Kidney (tissue), 14 donors: ENCODE results near the gene PTH1R. TPM values are rescaled to one million over a fixed set of nuclear protein-coding genes. Genes with fewer than 3 reads are reported as not detected.

Source experiments
- DNase-seq, 5 donors: peaks; one replicate each; pipeline ENCODE4 v3.0.0-alpha.2; 2013 to 2020
- FAIRE-seq: peaks from 2 replicates; lab custom pipeline; 2012; peaks lifted over from hg19 to GRCh38; lab: Jason Lieb, UNC
- H3K27ac ChIP-seq, 2 donors: one replicate each; pipeline ENCODE4 v1.7.0; 2013; ENCODE audit warnings: low read depth in 2 of 2, low read length in 2 of 2, inconsistent platforms in 1 of 2
- H3K27me3 ChIP-seq: one replicate; pipeline ENCODE4 v1.7.1; 2013; ENCODE audit warnings: low read length, inconsistent platforms; ENCODE audit not compliant: control insufficient read depth, insufficient read depth
- H3K36me3 ChIP-seq, 3 donors: one replicate each; pipeline versions ENCODE4 v1.7.0 to v1.7.1; 2013; ENCODE audit warnings: low read length in 3 of 3, control low read depth in 1 of 3, inconsistent platforms in 1 of 3; ENCODE audit not compliant: insufficient read depth in 3 of 3, control insufficient read depth in 2 of 3
- H3K4me1 ChIP-seq, 3 donors: one replicate each; pipeline versions ENCODE4 v1.7.0 to v1.7.1; 2013; ENCODE audit warnings: low read length in 3 of 3, inconsistent platforms in 1 of 3, low read depth in 1 of 3; ENCODE audit not compliant: control insufficient read depth in 2 of 3, insufficient read depth in 2 of 3
- H3K4me3 ChIP-seq, 3 donors: one replicate each; pipeline versions ENCODE4 v1.7.0 to v1.8.1; 2013; ENCODE audit warnings: low read length in 3 of 3, control low read depth in 1 of 3, inconsistent platforms in 1 of 3
- H3K9ac ChIP-seq, 3 donors: one replicate each; pipeline versions ENCODE4 v1.7.0 to v1.7.1; 2013; ENCODE audit warnings: low read length in 3 of 3, control low read depth in 1 of 3, inconsistent platforms in 1 of 3
- H3K9me3 ChIP-seq, 3 donors: one replicate each; pipeline versions ENCODE4 v1.7.0 to v1.7.1; 2013; ENCODE audit warnings: low read length in 3 of 3, control low read depth in 1 of 3, inconsistent platforms in 1 of 3; ENCODE audit not compliant: control insufficient read depth in 2 of 3, insufficient read depth in 1 of 3
- intact Hi-C: fragments of 100-400 bp; cut with DNase I; formaldehyde crosslinking; loops from one replicate; pipeline ENCODE4 v1.11.1; 2022
- polyA plus RNA-seq: library from polyadenylated mRNA; stranded (reverse); fragments of 350-450 nt; fragmentation: Illumina TruSeq; extraction: RNeasy Lipid Tissue Mini Kit (QIAGEN cat#74804); gene quantifications from one replicate; pipeline ENCODE4 v1.2.3, GENCODE V29; 2014; ENCODE audit warnings: low read depth, low replicate concordance; ENCODE audit not compliant: insufficient read depth
- total RNA-seq: library from RNA; stranded (reverse); fragmentation: NEBNext Ultra II Directional; extraction: Animal tissue kit (Norgen Biotek cat#: 25700); gene quantifications from one replicate; pipeline ENCODE4 v1.2.1, GENCODE V29; 2021
- TF ChIP-seq, protein P1 (sequence below): IDR thresholded peaks from 3 replicates; pipeline ENCODE4 v1.5.1; 2012; ENCODE audit warnings: mild to moderate bottlenecking, moderate library complexity, borderline replicate concordance; ENCODE audit not compliant: insufficient read depth; ENCODE audit errors: extremely low read depth
- donor health status: control.
- donor health status: control.
- donor health status: control.
- donor health status: control.
- donor health status: control.
- donor health status: DM: yes; HTN: yes; CAD: no.
- donor health status: Normal renal cell carcinoma (clear cell type).

The PTH1R gene
- total and polyA plus RNA-seq, 2 donors from 2014 or later = 286 to 1,885 TPM

DNA sequence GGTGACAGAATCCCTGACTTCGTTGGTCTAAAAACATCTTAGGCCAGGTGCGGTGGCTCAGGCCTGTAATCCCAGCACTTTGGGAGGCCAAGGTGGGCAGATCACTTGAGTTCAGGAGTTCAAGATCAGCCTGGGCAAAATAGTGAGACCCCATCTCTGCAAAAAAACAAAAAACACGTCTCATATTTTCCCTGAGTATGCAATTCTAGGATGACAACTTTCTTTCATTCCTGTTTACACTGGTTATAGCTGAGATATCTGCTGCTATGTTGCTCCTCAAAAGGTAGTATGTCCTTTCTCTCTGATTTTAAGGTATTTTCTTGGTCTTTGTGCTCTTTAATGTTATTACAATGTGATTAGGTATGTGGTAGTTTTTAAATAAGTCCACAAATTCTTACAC, 39.3 kb downstream of the PTH1R start:
- H3K27ac ChIP-seq = no peak overlapping the region
- peaks cover 0 to 5% (median 0%) of the 10 kb centered on the region in 3 donors for H3K4me1 ChIP-seq
- H3K9me3 ChIP-seq = no peaks in the 10 kb centered on the region
- DNase-seq (no peak), FAIRE-seq (no peak)
- no peak overlapping the region for H3K4me3 ChIP-seq
- H3K36me3 ChIP-seq = peaks cover 6 to 19% (median 18%) of the 10 kb centered on the region in 3 donors
- no peak overlapping the region for H3K9ac ChIP-seq
- H3K27me3 ChIP-seq = no peaks in the 10 kb centered on the region
- intact Hi-C loops = no loop called here
- TF ChIP-seq, protein P1, sequence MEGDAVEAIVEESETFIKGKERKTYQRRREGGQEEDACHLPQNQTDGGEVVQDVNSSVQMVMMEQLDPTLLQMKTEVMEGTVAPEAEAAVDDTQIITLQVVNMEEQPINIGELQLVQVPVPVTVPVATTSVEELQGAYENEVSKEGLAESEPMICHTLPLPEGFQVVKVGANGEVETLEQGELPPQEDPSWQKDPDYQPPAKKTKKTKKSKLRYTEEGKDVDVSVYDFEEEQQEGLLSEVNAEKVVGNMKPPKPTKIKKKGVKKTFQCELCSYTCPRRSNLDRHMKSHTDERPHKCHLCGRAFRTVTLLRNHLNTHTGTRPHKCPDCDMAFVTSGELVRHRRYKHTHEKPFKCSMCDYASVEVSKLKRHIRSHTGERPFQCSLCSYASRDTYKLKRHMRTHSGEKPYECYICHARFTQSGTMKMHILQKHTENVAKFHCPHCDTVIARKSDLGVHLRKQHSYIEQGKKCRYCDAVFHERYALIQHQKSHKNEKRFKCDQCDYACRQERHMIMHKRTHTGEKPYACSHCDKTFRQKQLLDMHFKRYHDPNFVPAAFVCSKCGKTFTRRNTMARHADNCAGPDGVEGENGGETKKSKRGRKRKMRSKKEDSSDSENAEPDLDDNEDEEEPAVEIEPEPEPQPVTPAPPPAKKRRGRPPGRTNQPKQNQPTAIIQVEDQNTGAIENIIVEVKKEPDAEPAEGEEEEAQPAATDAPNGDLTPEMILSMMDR = no peak

DNA sequence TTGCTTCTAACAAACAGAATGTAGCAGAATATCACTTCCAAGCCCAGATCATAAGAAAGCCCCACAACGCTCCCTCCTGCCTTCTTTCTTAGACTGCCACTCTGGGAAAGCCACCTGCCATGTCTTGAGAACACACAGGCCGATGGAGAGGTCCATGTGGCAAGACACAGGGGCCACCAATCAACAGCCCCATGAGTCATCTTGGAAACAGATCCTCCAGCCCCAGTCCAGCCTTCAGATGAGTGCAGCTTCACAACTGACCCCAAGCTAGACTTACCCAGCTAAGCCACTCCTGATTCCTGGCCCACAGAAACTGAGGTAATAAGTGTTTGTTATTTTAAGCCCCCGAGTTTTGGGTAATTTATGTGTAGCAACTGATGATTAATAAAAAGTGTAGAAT, 39.7 kb downstream of the PTH1R start:
- TF ChIP-seq, protein P1 = no peak
- no peak for DNase-seq
- H3K36me3 ChIP-seq = peaks cover 6 to 23% (median 21%) of the 10 kb centered on the region in 3 donors
- peaks cover 0 to 5% (median 0%) of the 10 kb centered on the region in 3 donors for H3K4me1 ChIP-seq
- no peak overlapping the region for H3K4me3 ChIP-seq
- FAIRE-seq = no peak
- no peak overlapping the region for H3K9ac ChIP-seq
- H3K27ac ChIP-seq = no peak overlapping the region
- no peaks in the 10 kb centered on the region for H3K9me3 ChIP-seq
- H3K27me3 ChIP-seq = no peaks in the 10 kb centered on the region
- intact Hi-C loops = no loop called here

DNA sequence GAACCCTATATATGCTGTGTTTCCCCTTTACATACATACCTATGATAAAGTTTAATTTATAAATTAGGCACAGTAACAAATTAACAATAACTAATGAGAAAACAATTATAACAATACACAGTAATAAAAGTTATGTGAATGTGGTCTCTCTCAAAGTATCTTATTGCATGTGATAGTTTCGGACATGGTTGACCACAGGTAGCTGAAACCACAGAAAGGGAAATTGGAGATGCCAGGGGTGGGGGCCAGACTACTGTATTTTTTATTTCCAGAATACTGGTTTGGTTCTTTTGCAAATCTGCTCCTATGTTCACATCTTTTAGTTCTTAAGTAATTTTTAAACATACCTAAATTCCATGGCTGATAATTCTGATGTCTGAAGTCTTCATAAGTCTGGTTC, 40.7 kb downstream of the PTH1R start:
- intact Hi-C loops = no loop called here
- FAIRE-seq (no peak), DNase-seq (no peak)
- Histone ChIP-seq H3K36me3 (peaks cover 8 to 33% (median 29%) of the 10 kb centered on the region in 3 donors), H3K9ac (no peak overlapping the region), H3K27me3 (no peaks in the 10 kb centered on the region), H3K9me3 (no peaks in the 10 kb centered on the region), H3K4me3 (no peak overlapping the region), H3K27ac (no peak overlapping the region), H3K4me1 (peaks cover 0 to 5% (median 0%) of the 10 kb centered on the region in 3 donors)
- TF ChIP-seq, protein P1 = no peak

DNA sequence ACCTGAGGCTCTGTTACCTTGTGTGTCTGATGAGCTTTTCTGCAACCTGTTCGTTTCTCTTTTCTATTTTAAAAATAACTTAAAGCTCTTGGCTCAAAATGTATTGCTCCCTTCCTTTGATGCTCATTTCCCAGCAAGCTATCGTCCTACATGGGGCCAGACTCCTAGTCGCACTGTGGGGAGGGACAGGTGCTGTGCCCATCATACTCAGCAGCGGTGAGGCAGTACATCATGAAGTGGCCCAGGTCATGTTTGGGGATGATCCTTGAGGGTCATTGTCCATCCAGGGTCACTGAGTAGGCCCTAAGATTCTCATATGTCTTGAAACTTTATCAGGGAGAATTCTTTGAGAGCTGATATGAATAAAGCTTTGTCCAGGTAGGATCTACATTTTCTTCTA, 41.1 kb downstream of the PTH1R start:
- FAIRE-seq = no peak
- peaks cover 8 to 33% (median 32%) of the 10 kb centered on the region in 3 donors for H3K36me3 ChIP-seq

More for the DNA sequence above, 41.1 kb downstream of the PTH1R start:
- Histone ChIP-seq H3K4me3 (no peak overlapping the region), H3K4me1 (peaks cover 0 to 2% (median 0%) of the 10 kb centered on the region in 3 donors), H3K9me3 (no peaks in the 10 kb centered on the region), H3K9ac (no peak overlapping the region), H3K27ac (no peak overlapping the region), H3K27me3 (no peaks in the 10 kb centered on the region)
- TF ChIP-seq, protein P1 = no peak
- DNase-seq = no peak
- intact Hi-C loops = no loop called here
